ENCODE results near the gene EFCAB8.

Gene EFCAB8

GRCh38 chr20:32925481-32926196 is 66.9 kb downstream of the EFCAB8 start:
- H3K36me3 ChIP-seq (ENCODE audit: insufficient read depth, low read length): no peaks in the 10 kb centered on the region
- no peaks in the 10 kb centered on the region for H3K27me3 ChIP-seq (ENCODE audit: insufficient read depth, low read length, poor library complexity)
- H3K9me3 ChIP-seq (ENCODE audit: insufficient read depth, low read length, severe bottlenecking): no peaks in the 10 kb centered on the region
- no peak overlapping the region for H3K4me3 ChIP-seq (ENCODE audit: low read depth in 1 of 2, low read length in 2 of 2)
- no peaks in the 10 kb centered on the region for H3K4me1 ChIP-seq (ENCODE audit: insufficient read depth, low read length)
- H3K9ac ChIP-seq (ENCODE audit: low read depth, low read length): no peak overlapping the region
- H3K27ac ChIP-seq (ENCODE audit: low read length): no peak overlapping the region
- no peak for DNase-seq
- no peak overlapping the region for H3K4me2 ChIP-seq (ENCODE audit: insufficient read depth, low read length)
- H4K20me1 ChIP-seq (ENCODE audit: insufficient read depth, low read length): no peaks in the 10 kb centered on the region
- H2AFZ ChIP-seq (ENCODE audit: low read depth, low read length): no peak overlapping the region
- no peak for TF ChIP-seq EZH2 (IDR thresholded peaks at IDR 0.05; ENCODE audit: borderline replicate concordance, low read depth, low read length, severe bottlenecking)
- TF ChIP-seq CTCF (IDR thresholded peaks at IDR 0.05; ENCODE audit: borderline replicate concordance, extremely low read depth, low read length, poor library complexity, severe bottlenecking): no peak
- ATAC-seq (ENCODE audit: insufficient read depth, low read depth): no peak
- no peaks in the 10 kb centered on the region for H3K79me2 ChIP-seq (ENCODE audit: insufficient read depth, low read length)

GRCh38 chr20:32929162-32929561 is 70.4 kb downstream of the EFCAB8 start:
- Histone ChIP-seq H3K9ac (ENCODE audit: low read depth, low read length) (no peak overlapping the region), H3K27me3 (ENCODE audit: insufficient read depth, low read length, poor library complexity) (no peaks in the 10 kb centered on the region), H2AFZ (ENCODE audit: low read depth, low read length) (no peak overlapping the region), H3K27ac (ENCODE audit: low read length) (no peak overlapping the region), H3K36me3 (ENCODE audit: insufficient read depth, low read length) (no peaks in the 10 kb centered on the region), H4K20me1 (ENCODE audit: insufficient read depth, low read length) (no peaks in the 10 kb centered on the region), H3K79me2 (ENCODE audit: insufficient read depth, low read length) (no peaks in the 10 kb centered on the region), H3K4me2 (ENCODE audit: insufficient read depth, low read length) (no peak overlapping the region), H3K4me3 (ENCODE audit: low read depth in 1 of 2, low read length in 2 of 2) (no peak overlapping the region), H3K4me1 (ENCODE audit: insufficient read depth, low read length) (no peaks in the 10 kb centered on the region), H3K9me3 (ENCODE audit: insufficient read depth, low read length, severe bottlenecking) (no peaks in the 10 kb centered on the region)
- DNase-seq: no peak
- no peak for ATAC-seq (ENCODE audit: insufficient read depth, low read depth)
- TF ChIP-seq EZH2 (IDR thresholded peaks at IDR 0.05; ENCODE audit: borderline replicate concordance, low read depth, low read length, severe bottlenecking): no peak
- TF ChIP-seq CTCF (IDR thresholded peaks at IDR 0.05; ENCODE audit: borderline replicate concordance, extremely low read depth, low read length, poor library complexity, severe bottlenecking): no peak

GRCh38 chr20:32930181-32930580 is 71.5 kb downstream of the EFCAB8 start:
- no peaks in the 10 kb centered on the region for H3K79me2 ChIP-seq (ENCODE audit: insufficient read depth, low read length)
- H3K27me3 ChIP-seq (ENCODE audit: insufficient read depth, low read length, poor library complexity): no peaks in the 10 kb centered on the region
- TF ChIP-seq CTCF (IDR thresholded peaks at IDR 0.05; ENCODE audit: borderline replicate concordance, extremely low read depth, low read length, poor library complexity, severe bottlenecking): no peak

More at GRCh38 chr20:32930181-32930580, 71.5 kb downstream of the EFCAB8 start:
- H2AFZ ChIP-seq (ENCODE audit: low read depth, low read length): no peak overlapping the region
- no peaks in the 10 kb centered on the region for H3K36me3 ChIP-seq (ENCODE audit: insufficient read depth, low read length)
- H3K4me3 ChIP-seq (ENCODE audit: low read depth in 1 of 2, low read length in 2 of 2): no peak overlapping the region
- H3K27ac ChIP-seq (ENCODE audit: low read length): no peak overlapping the region
- DNase-seq (no peak), ATAC-seq (ENCODE audit: insufficient read depth, low read depth) (no peak)
- H3K4me1 ChIP-seq (ENCODE audit: insufficient read depth, low read length): no peaks in the 10 kb centered on the region
- H3K9me3 ChIP-seq (ENCODE audit: insufficient read depth, low read length, severe bottlenecking): no peaks in the 10 kb centered on the region
- no peak overlapping the region for H3K4me2 ChIP-seq (ENCODE audit: insufficient read depth, low read length)
- H4K20me1 ChIP-seq (ENCODE audit: insufficient read depth, low read length): no peaks in the 10 kb centered on the region
- H3K9ac ChIP-seq (ENCODE audit: low read depth, low read length): no peak overlapping the region

Data from DND-41 (cell line).